ENCODE data around the gene RSPO4.

DNA sequence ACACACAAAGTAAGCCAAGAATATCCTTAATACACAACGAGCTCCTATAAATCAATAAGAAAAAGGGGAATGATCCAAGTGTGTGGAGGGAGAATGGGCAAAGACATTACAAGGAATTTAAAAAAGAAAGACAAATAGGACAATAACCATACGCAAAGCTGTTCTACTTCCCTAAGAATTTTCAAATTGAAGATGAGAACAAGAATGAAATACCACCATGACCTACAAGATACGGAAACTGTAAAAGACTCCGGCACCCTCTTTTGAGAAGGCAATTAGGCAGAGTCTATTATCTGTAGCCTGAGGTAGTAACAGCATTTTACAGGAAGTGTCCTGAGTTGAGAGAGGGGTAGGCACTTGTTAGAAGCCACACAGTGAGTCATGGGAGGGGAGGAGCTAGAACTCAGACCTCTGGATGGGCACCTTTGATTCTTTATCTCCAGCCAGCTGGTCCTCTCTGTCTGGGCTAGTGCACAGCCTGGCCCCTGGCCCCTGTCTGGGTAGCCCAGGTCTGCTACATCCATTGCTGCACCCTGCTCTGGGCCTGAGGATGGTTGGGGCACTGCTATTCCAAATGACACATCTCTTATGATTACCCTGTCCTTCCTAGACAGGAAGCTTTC lies 15.3 kb downstream of the RSPO4 start:
- no peak for TF ChIP-seq ZBTB7A (IDR thresholded peaks at IDR 0.05; ENCODE audit: low read depth)
- no peak for TF ChIP-seq TEAD4 (IDR thresholded peaks at IDR 0.05)
- no peak for TF ChIP-seq RAD21 (IDR thresholded peaks at IDR 0.05; ENCODE audit: low read depth)
- no peak for TF ChIP-seq YY1 (IDR thresholded peaks at IDR 0.05; ENCODE audit: low read depth)
- TF ChIP-seq, protein P1, sequence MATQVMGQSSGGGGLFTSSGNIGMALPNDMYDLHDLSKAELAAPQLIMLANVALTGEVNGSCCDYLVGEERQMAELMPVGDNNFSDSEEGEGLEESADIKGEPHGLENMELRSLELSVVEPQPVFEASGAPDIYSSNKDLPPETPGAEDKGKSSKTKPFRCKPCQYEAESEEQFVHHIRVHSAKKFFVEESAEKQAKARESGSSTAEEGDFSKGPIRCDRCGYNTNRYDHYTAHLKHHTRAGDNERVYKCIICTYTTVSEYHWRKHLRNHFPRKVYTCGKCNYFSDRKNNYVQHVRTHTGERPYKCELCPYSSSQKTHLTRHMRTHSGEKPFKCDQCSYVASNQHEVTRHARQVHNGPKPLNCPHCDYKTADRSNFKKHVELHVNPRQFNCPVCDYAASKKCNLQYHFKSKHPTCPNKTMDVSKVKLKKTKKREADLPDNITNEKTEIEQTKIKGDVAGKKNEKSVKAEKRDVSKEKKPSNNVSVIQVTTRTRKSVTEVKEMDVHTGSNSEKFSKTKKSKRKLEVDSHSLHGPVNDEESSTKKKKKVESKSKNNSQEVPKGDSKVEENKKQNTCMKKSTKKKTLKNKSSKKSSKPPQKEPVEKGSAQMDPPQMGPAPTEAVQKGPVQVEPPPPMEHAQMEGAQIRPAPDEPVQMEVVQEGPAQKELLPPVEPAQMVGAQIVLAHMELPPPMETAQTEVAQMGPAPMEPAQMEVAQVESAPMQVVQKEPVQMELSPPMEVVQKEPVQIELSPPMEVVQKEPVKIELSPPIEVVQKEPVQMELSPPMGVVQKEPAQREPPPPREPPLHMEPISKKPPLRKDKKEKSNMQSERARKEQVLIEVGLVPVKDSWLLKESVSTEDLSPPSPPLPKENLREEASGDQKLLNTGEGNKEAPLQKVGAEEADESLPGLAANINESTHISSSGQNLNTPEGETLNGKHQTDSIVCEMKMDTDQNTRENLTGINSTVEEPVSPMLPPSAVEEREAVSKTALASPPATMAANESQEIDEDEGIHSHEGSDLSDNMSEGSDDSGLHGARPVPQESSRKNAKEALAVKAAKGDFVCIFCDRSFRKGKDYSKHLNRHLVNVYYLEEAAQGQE (IDR thresholded peaks at IDR 0.05; ENCODE audit: low read depth) = no peak
- no peak for TF ChIP-seq TAF1 (IDR thresholded peaks at IDR 0.05; ENCODE audit: low read depth)
- no peak for TF ChIP-seq EP300 (IDR thresholded peaks at IDR 0.05; ENCODE audit: borderline replicate concordance)
- no peak for TF ChIP-seq MAX (IDR thresholded peaks at IDR 0.05)
- TF ChIP-seq CEBPB (IDR thresholded peaks at IDR 0.05) = no peak
- no peak for TF ChIP-seq CREB1 (IDR thresholded peaks at IDR 0.05; ENCODE audit: low read depth)
- no peak for TF ChIP-seq TCF12 (IDR thresholded peaks at IDR 0.05; ENCODE audit: low read depth)
- no peak for TF ChIP-seq NFIC (IDR thresholded peaks at IDR 0.05)
- TF ChIP-seq FOXM1 (IDR thresholded peaks at IDR 0.05; ENCODE audit: borderline replicate concordance, low read depth) = no peak

All from Ishikawa (cell line).